ENCODE results near the gene DNAH10.

The DNAH10 gene

DNA sequence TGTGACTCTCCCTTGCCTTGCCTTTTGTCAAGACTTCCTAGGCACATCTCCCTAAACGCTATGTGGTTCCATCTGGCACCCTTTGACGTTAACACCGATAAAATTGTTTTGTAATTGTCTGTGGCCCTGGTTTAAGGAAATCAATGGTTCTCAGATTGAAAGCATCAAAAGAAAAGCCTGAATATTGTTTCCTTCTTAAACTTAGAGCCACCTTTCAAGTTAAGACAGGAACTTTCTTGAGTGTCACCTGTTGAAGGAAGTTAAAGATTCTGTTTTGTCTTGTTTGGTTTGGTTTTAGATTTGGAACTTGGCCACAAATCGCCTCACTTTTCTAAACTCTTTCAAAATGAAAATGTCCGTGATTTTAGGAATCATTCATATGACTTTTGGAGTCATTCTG lies 14.8 kb upstream of the DNAH10 start:
- DNase-seq (ENCODE audit: low spot score): no peak
- no peak for TF ChIP-seq CTCF (IDR thresholded peaks at IDR 0.05)
- Histone ChIP-seq H3K4me3 (no peak overlapping the region), H3K27ac (no peak overlapping the region)

- no peak for TF ChIP-seq CTCF (IDR thresholded peaks at IDR 0.05)
- no peak for DNase-seq (ENCODE audit: low spot score)
- Histone ChIP-seq H3K4me3 (no peak overlapping the region), H3K27ac (no peak overlapping the region)
Measured at GRCh38 chr12:123748161-123748560, 13.9 kb upstream of the DNAH10 start.

DNA sequence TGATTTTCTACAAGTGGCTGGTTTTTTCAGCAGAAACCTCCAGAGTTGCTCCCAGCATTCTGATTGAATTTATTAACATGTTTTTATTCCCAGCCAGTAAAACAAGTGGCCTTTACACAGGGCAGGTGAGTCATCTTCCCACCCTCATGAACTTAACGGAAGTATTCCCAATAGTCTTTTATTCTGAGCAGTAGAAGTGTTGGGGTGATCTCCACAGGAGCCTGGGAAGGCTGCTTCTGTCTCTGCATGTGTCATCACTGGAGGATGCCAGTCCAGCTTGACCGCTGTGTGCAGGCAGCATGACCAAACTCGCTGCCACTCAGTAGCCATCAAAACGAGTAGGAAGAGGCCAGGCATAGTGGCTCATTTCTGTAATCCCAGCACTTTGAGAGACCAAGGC lies 13.4 kb upstream of the DNAH10 start:
- Histone ChIP-seq H3K27ac (no peak overlapping the region), H3K4me3 (no peak overlapping the region)
- TF ChIP-seq CTCF (IDR thresholded peaks at IDR 0.05): no peak
- no peak for DNase-seq (ENCODE audit: low spot score)

DNA sequence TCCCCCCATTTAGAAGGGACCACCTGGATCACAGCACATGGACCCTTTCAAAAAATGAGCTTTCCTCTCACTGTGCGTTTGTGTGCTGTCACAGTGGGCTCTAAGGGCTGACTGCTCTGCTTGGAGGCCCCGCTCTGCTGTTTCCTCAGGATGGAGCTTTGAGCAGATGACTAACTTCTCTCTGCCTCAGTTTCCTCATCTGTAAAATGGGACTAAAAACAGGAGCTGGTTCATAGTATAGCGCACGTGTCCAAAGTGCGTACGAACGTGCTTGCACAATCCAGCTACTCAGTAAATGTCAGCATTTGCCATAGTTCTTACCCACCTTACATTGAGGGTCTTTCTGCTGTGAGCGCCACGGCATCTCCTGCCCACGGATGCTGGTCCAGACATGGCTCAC lies 12.7 kb upstream of the DNAH10 start:
- DNase-seq (ENCODE audit: low spot score): no peak
- H3K4me3 ChIP-seq: no peak overlapping the region
- no peak for TF ChIP-seq CTCF (IDR thresholded peaks at IDR 0.05)
- H3K27ac ChIP-seq: no peak overlapping the region

GRCh38 chr12:123750159-123750656 lies 11.9 kb upstream of the DNAH10 start:
- TF ChIP-seq CTCF (IDR thresholded peaks at IDR 0.05): no peak
- Histone ChIP-seq H3K4me3 (no peak overlapping the region), H3K27ac (no peak overlapping the region)
- no peak for DNase-seq (ENCODE audit: low spot score)

DNA sequence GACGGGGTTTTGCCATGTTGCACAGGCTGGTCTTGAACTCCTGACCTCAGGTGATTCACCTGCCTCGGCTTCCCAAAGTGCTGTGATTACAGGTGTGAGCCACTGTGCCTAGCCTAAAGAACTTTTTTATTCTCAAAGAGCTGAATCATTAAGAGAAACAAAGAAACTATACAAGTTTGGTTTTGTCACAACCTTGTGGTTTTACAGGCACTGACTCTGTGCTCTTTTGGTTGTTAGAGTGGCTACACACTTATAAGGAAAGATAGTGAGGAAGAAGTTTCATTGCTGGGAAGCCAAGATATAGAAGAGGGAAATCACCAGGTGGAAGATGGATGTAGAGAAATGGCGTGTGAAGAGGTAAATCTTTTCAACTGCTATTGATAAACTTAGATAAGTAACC lies 10.1 kb upstream of the DNAH10 start:
- H3K27ac ChIP-seq: no peak overlapping the region
- H3K4me3 ChIP-seq: no peak overlapping the region
- no peak for TF ChIP-seq CTCF (IDR thresholded peaks at IDR 0.05)
- no peak for DNase-seq (ENCODE audit: low spot score)

DNA sequence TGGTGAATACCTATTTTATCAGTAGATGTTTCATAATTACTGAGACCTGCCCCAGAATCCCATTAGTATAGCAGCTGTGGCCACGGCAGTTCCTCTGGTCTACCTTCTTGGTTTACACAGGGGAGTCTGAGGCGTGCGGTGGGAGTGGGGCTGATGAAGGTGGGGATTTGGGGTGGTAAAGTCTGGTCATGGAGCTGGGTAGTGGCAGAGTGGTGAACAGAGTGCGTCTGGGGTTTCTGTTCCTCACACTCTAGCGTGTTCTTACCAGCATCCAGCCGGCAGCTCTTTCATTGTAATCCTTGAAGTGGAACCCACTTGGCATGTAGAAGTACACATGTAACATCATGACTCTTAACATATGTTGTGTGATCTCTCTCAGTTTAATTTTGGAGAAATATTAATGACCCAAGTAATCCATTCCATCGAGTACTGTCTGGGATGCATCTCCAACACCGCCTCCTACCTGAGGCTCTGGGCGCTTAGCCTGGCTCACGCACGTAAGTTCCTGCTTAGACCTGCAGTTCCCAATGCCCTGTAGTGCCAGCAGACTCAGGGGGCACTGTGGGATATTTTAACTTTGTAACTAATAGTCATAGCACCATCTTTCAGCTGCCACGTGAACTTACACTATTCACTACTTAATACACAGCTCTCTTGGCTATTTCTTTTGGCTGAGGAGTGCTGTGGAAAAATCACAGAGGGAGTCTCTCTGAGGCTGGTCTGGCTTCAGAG lies 7.9 kb upstream of the DNAH10 start:
- no peak for TF ChIP-seq CTCF (IDR thresholded peaks at IDR 0.05)
- Histone ChIP-seq H3K27ac (no peak overlapping the region), H3K4me3 (no peak overlapping the region)
- DNase-seq (ENCODE audit: low spot score): no peak
